HG03439 (cell line): Measurements from ENCODE around the gene CEACAM19.
"Not testable (repeated sequence)": the region's sequence is repeated elsewhere in the genome, so short reads cannot be mapped to it uniquely, and the experiment has no call there.

Experiments
- ATAC-seq: cut with Tn5 transposase; IDR thresholded peaks from one replicate; pipeline ENCODE4 v1.9.1; 2021; ENCODE audit warnings: mild to moderate bottlenecking, moderate library complexity; ENCODE audit not compliant: unreplicated experiment

Gene CEACAM19, protein sequence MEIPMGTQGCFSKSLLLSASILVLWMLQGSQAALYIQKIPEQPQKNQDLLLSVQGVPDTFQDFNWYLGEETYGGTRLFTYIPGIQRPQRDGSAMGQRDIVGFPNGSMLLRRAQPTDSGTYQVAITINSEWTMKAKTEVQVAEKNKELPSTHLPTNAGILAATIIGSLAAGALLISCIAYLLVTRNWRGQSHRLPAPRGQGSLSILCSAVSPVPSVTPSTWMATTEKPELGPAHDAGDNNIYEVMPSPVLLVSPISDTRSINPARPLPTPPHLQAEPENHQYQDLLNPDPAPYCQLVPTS

GRCh38 chr19:44671400-44671799 lies at the start of gene CEACAM19:
Gene CEACAM19, plus strand, starts transcription at chr19:44671482. Its CDS starts 450 bp downstream, at chr19:44671932.
- no peak for ATAC-seq

GRCh38 chr19:44623080-44623479 lies 48.2 kb upstream of the CEACAM19 start:
- ATAC-seq: no peak

GRCh38 chr19:44623626-44624025 lies 47.7 kb upstream of the CEACAM19 start:
- no peak for ATAC-seq

DNA sequence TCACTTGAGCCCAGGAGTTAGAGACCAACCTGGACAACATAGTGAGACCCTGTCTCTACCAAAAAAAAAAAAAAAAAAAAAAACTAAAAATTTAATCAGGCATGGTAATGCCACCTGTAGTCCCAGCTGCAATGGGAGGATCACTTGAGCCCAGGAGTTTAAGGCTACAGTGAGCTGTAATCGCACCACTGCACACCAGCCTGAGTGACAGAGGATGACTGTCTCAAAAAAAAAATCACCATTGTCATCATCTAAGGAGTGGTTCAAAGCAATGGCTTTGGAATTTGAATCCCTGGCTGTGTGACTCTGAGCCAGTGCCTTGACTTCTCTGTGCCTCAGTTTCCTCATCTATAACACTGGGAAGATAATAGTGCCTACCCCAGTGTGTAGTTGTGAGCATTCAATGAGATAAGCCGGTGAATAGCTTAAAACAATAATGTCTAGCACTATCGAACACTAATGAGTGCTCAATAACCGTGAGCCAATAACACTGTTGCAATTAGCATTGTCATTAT lies 46.4 kb upstream of the CEACAM19 start:
- no peak for ATAC-seq

DNA sequence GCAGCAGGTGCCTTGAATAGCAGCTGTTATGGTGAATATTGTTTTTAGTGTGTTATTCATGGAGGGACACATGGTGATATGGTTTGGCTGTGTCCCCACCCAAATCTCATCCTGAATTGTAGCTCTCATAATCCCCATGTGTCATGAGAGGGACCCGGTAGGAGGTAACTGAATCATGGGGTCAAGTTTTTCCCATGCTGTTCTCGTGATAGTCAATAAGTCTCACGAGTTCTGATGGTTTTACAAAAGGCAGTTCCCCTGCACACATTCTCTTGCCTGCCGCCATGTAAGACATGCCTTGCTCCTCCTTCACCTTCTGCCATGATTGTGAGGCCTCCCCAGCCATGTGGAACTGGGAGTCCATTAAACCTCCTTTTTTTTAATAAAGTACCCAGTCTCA lies 45.6 kb upstream of the CEACAM19 start:
- ATAC-seq: not testable (repeated sequence)

DNA sequence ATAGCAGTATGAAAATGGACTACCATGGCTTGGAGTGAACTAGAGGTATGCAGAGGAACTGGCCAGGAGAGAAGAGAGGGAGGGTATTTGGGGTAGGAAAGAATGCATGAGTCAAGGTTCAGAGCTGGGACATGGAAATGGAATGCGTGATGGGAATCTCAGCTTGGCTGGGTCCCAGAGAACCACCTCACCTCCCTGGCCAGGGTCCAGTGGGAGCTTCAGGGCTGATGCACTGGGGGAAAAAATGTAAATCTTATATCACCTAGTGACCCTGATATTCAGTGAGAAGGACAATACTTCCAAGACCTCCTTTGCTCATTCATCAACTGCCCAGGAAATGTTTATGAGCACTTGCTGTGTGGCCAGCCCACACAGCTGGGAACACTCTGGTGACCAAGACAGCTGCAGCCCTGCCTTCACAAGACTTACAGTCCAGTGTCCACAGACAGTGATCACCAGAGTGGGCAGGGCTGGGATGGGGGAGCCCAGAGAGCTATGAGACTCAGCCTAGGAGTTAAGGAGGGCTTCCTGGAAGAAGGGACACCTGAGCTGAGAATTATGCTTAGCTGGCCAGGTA lies 45.1 kb upstream of the CEACAM19 start:
- no peak for ATAC-seq

DNA sequence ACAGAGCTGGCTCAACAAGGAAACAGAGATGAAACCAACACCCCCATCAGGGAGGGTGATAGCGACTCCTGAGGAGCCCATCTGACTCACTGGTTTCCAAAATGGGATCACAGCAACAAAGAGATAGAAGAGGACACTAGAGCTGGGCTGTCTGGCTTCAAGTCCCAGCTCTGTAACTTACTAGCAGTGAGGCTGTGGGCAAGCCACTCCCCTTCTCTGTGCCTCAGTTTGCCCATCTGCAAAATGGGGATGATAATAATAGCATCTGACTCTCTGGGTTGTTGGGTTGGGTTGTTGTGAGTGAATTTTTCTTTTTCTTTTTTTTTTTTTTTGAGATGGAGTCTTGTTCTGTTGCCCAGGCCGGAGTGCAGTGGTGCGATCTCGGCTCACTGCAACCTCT lies 43.7 kb upstream of the CEACAM19 start:
- no peak for ATAC-seq

GRCh38 chr19:44628793-44629192 lies 42.5 kb upstream of the CEACAM19 start:
- ATAC-seq: no peak

DNA sequence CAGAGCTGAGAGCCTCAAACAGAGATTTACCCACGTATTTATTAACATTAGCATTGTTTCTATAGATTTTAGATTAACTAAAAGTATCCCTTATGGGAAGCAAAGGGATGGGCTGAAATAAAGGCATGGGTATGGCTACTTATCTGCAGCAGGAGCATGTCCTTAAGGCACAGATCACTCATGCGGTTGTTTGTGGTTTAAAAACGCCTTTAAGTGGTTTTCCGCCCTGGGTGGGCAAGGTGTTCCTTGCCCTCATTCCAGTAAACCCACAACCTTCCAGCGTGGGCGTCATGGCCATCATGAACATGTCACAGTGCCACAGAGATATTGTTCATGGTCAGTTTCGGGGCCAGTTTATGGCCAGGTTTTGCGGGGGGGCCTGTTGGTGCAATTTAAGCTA lies 39.7 kb upstream of the CEACAM19 start:
- ATAC-seq: not testable (repeated sequence)

DNA sequence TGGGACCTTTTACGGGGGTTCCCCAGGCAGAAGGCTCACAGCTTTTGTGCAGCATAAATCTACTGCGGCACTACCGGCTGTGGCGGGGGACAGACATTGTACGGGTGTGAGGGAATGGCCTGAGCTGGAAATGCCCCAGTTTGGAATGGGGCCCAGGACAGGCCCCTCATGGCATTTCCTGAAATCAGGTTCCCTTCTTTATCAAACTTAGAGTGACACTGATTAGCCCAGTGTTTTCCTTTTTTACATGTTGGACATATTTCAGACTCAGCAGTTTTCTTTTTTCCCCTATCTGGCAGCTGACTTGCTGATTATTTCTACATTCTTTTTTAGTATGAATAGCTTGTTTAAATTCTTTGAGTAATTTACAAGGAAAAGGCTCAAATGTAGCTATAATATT lies 37.2 kb upstream of the CEACAM19 start:
- ATAC-seq: not testable (repeated sequence)

DNA sequence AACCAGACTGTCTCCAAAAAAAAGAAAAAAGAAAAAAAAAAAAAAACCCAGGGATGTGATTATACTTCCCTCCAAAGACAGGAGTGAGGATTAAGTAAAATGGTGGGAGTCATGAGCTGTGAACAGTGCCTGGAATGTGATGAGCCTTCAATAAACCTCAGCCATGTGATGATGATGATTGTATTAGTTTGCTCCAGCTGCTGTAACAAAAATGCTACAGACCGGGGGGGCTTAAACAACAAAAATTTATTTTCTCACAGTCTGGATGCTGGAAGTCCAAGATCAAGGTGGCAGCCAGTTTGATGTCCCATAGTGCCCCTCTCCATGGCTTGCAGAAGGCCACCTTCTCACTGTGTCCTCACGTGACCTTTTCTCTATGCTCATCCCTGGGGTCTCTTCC lies 36.5 kb upstream of the CEACAM19 start:
- ATAC-seq: no peak

DNA sequence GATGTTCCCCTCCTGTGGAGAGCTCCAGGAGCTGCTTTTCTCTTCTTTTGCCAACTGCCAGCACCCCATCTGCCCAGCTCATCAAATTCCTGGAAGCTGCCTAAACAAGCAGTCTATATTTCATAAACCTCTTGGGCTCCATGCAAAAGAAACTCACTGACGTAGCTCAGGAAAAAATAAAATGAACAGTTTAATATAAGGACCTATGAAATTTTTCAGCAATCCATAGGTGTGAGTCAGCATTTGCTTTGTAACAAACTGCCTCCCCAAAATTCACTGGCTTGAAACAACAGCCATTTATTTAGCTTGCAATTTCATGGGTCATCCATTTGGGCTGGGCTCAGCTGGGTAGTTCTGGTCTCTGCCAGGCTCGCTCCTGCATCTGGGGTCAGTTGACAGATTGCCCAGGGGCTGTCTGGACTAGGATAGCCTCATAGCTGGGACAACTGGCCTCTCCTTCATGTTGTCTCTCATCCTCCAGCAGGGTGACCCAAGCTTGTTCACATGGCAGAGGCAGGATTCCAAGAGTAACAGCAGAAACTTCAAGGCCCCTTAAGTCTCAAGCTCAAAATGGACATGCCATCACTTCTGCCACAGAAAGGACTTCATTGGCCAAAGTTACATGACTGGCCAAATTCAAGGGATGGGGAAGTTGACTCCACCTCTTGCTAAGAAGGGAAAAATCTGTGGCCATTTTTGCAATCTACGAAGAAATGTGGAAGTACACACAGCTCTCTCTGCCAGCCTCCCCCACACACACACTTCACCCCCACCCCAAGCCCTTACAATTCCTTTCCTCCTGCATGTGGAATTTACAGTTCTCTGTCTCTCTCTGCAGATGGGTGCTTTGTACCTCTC lies 35.5 kb upstream of the CEACAM19 start:
- no peak for ATAC-seq

DNA sequence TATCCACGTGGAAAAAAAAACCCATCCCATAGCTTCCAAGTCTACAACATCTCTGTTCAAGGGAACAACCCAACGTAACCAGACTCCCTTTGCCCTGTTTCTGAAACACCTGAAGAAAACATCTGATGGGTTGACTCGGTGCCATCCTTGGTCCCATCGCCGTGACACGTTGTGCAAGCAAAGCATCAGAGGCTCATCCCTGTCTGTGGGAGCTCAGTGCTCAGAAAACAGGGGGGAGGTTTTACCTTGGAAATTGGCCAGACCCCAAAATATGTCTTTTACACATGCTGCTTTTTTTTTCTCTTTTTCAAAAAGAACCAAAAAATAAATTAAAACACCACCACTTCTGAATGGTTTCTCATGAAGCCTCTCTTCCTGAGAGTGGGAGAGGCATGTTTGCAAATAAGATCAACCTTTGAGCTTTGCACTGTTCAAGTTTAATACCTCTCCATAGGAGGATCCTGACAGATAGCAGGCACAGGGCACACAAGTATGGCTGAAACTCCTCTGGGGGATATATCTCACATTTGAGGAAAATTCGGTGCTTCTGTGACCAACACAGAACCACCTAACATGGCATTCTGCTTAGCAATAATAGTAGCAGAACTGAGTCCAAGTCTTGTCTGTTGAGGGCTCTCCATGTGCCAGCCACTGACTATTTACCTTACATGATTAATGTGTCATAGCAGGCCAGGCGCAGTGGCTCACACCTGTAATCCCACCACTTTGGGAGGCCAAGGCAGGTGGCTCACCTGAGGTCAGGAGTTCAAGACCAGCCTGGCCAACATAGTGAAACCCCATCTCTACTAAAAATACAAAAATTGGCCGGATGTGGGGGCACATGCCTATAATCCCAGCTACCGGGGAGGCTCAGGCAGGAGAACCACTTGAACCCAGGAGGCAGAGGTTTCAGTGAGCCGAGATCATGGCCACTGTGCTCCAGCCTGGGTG lies 34.6 kb upstream of the CEACAM19 start:
- ATAC-seq: no peak

DNA sequence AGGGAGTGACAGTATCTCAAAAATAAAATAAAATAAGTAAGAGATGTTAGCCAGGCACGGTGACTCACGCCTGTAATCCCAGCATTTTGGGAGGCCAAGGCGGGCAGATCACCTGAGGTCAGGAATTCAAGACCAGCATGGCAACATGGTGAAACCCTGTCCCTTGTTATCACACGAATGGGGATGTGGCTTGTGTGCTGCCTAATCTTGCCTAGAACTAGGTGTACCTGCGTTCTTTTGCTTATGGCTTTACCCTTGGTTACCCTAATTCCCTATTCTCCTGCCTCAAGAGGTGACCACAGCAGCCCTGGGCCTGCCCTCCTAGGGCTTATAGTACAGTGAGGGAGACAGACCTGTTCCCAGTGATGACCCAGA lies 33.9 kb upstream of the CEACAM19 start:
- no peak for ATAC-seq

- no peak for ATAC-seq
These were observed 30.8 kb upstream of the CEACAM19 start for GRCh38 chr19:44640518-44640917.

DNA sequence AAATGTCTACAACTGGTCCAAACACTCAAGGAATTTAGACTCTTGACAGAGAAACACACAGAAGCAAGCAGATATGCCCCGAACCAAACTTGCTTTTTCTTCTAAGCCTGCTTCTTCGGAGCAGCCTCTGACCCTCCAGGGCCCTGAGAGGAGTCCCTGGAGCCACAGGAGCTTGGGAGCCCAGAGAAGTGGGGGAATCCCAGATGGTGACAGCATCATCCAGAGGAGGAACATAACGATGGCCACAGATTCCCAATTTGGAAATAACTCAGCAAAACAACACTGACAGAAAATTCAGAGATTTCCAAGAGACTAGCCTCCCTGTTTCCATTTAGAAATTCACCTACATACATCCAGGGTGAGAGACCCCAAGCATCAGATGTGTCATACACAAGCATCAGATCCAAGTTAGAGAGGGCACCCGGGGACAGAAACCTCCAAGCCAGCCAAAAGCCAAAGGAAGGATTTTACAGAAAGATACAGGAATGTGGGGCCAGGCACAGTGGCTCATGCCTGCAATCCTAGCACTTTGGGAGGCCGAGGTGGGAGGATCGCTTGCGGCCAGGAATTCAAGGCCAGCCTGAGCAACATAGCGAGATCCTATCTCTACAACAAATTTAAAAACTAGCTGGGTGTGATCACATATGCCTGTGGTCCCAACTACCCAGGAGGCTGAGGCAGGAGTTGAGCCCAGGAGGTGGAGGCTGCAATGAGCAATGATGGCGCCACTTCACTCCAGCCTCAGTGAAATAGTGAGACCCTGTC lies 29.6 kb upstream of the CEACAM19 start:
- ATAC-seq: no peak

DNA sequence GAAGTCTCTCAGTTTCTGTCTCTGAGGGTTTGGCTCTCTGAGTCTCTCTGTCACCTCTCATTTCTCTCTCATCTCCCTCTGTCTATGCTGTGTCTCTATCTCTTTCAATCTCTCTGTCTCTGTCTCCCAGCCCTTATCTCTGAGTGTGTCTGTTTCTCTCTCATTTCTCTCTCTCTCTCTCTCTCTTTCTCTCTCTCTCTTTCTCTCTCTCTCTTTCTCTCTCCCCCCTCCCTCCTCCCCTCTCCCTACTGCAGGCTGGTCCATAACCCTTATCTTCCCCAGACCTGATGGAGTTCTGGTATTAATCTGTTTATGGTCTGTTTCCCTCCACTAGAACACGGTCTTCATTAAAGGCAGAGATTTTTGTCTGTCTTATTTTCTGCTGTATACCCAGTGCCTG lies 28.9 kb upstream of the CEACAM19 start:
- no peak for ATAC-seq

GRCh38 chr19:44643605-44644401 lies 27.5 kb upstream of the CEACAM19 start, which contains the start of gene PVR:
Gene PVR, plus strand, starts transcription at chr19:44643910. Its CDS starts 187 bp downstream, at chr19:44644097.
- no peak for ATAC-seq
